HCT116 (cell line): Measurements from ENCODE around the gene KCNK3. TPM values are rescaled to one million over a fixed set of nuclear protein-coding genes. Genes with fewer than 3 reads are reported as not detected.

ENCODE experiments used
- ATAC-seq: fragments of 200-7000 bp; cut with Tn5 transposase; 2 replicates; pipeline ENCODE4 v1.9.1; 2020; ENCODE audit warnings: mild to moderate bottlenecking, moderate library complexity
- BruUV-seq: library from RNA; stranded (reverse); fragments of 400-500 nt; replicated peaks from 2 replicates; lab custom pipeline; 2021; lab: Mats Ljungman, UMichigan
- CTCF ChIA-PET: fragments of 300-600 bp; sonication (Branson Sonifier 250); formaldehyde crosslinking; loops from one replicate; lab custom pipeline; 2021; ENCODE audit warnings: antibody characterized with exemption; lab: Charles Lee
- POLR2A ChIA-PET: fragments of 300-600, 350-600 bp; sonication (Branson Sonifier 250); formaldehyde crosslinking; loops from one replicate; lab custom pipeline; 2021; ENCODE audit warnings: antibody characterized with exemption; lab: Charles Lee
- RAD21 ChIA-PET, 2 experiments: fragments of 300-600 bp; sonication (Branson Sonifier 250); formaldehyde crosslinking; loops; one replicate each; lab custom pipeline; 2023; ENCODE audit warnings: low total read pairs in 2 of 2; ENCODE audit not compliant: uncharacterized antibody in 2 of 2, unreplicated experiment in 2 of 2, low non-redundant PET in 1 of 2; lab: Charles Lee
- DNase-seq: peaks from one replicate; pipeline ENCODE4 v3.0.0-alpha.2; 2010; ENCODE audit warnings: low read depth, low spot score
- H2AFZ ChIP-seq: fragments of 200-600 bp; shearing (Covaris generic), sonication (generic); 2 replicates; pipeline ENCODE4 v1.6.1; 2017; ENCODE audit warnings: low read depth, mixed run types, mixed read lengths, antibody characterized with exemption, low read length; ENCODE audit not compliant: poor library complexity, severe bottlenecking
- H3K27ac ChIP-seq: 2 replicates; pipeline ENCODE4 v1.5.1; 2012; ENCODE audit warnings: low read depth, low read length
- H3K27me3 ChIP-seq: fragments of 200-600 bp; sonication (generic); 2 replicates; pipeline ENCODE4 v1.6.1; 2016; ENCODE audit warnings: mixed run types, low read length, mixed read lengths; ENCODE audit not compliant: insufficient read depth
- H3K36me3 ChIP-seq, 2 experiments: fragments of 200-500 bp in 1 of 2; fragments of 200-600 bp in 1 of 2; sonication (Bioruptor generic) in 1 of 2; sonication (generic) in 1 of 2; 2 replicates each; pipeline versions ENCODE4 v1.5.1 to v1.6.1; 2014 to 2016; ENCODE audit warnings: low read length in 2 of 2, inconsistent platforms in 1 of 2, mixed read lengths in 1 of 2, mixed run types in 1 of 2; ENCODE audit not compliant: insufficient read depth in 2 of 2, control insufficient read depth in 1 of 2
- H3K4me1 ChIP-seq, 2 experiments: fragments of 200-600 bp in 1 of 2; sonication (generic) in 1 of 2; 2 replicates each; pipeline versions ENCODE4 v1.5.1 to v1.6.1; 2012 to 2017; ENCODE audit warnings: low read length in 2 of 2, inconsistent platforms in 1 of 2, mild to moderate bottlenecking in 1 of 2, mixed read lengths in 1 of 2, mixed run types in 1 of 2, moderate library complexity in 1 of 2; ENCODE audit not compliant: insufficient read depth in 2 of 2, control insufficient read depth in 1 of 2
- H3K4me2 ChIP-seq: fragments of 200-600 bp; sonication (generic); 2 replicates; pipeline ENCODE4 v1.6.1; 2017; ENCODE audit warnings: mixed run types, low read length, mixed read lengths
- H3K4me3 ChIP-seq, 2 experiments: fragments of 200-600 bp in 1 of 2; sonication (generic) in 1 of 2; replicated peaks in 1 of 2; 2 replicates each; pipeline ENCODE4 v1.5.1; 2011 to 2016; ENCODE audit warnings: low read length in 2 of 2, control low read depth in 1 of 2, low read depth in 1 of 2, mild to moderate bottlenecking in 1 of 2, mixed read lengths in 1 of 2, mixed run types in 1 of 2
- H3K79me2 ChIP-seq: fragments of 200-600 bp; sonication (generic); 2 replicates; pipeline ENCODE4 v1.6.1; 2017; ENCODE audit warnings: mild to moderate bottlenecking, mixed run types, low read length, moderate library complexity, mixed read lengths; ENCODE audit not compliant: insufficient read depth
- H3K9ac ChIP-seq: fragments of 200-600 bp; sonication (generic); 2 replicates; pipeline ENCODE4 v1.6.1; 2016; ENCODE audit warnings: low read length, mixed read lengths
- H3K9me2 ChIP-seq: fragments of 200-600 bp; sonication (generic), shearing (Covaris generic); 2 replicates; pipeline ENCODE4 v1.6.1; 2017; ENCODE audit warnings: mixed run types, mild to moderate bottlenecking, moderate library complexity; ENCODE audit not compliant: insufficient read depth
- H3K9me3 ChIP-seq, 2 experiments: fragments of 200-500 bp in 1 of 2; fragments of 200-600 bp in 1 of 2; sonication (Bioruptor generic) in 1 of 2; sonication (generic) in 1 of 2; 2 replicates each; pipeline ENCODE4 v1.6.1; 2014 to 2017; ENCODE audit warnings: low read length in 2 of 2, mixed read lengths in 2 of 2, inconsistent platforms in 1 of 2, low read depth in 1 of 2, mild to moderate bottlenecking in 1 of 2, mixed run types in 1 of 2, moderate library complexity in 1 of 2; ENCODE audit not compliant: control insufficient read depth in 1 of 2, insufficient read depth in 1 of 2
- H4K20me1 ChIP-seq: fragments of 200-600 bp; sonication (generic), shearing (Covaris generic); 2 replicates; pipeline ENCODE4 v1.6.1; 2017; ENCODE audit warnings: mixed run types, mild to moderate bottlenecking, moderate library complexity; ENCODE audit not compliant: insufficient read depth
- CTCF ChIP-seq, 3 experiments: fragments of 200-600 bp in 1 of 3; sonication (generic) in 1 of 3; IDR thresholded peaks in 2 of 3; conservative IDR thresholded peaks in 1 of 3; 2 replicates each; pipeline ENCODE4 v1.5.1; 2012 to 2017; ENCODE audit warnings: low read depth in 2 of 3, low read length in 2 of 3, antibody characterized with exemption in 1 of 3, borderline replicate concordance in 1 of 3, control low read depth in 1 of 3, mild to moderate bottlenecking in 1 of 3, mixed read lengths in 1 of 3, mixed run types in 1 of 3, moderate library complexity in 1 of 3; ENCODE audit not compliant: insufficient read depth in 1 of 3
- EGR1 ChIP-seq: IDR thresholded peaks from 2 replicates; pipeline ENCODE4 v1.6.1; 2012; ENCODE audit warnings: low read depth
- ELF1 ChIP-seq: IDR thresholded peaks from 2 replicates; pipeline ENCODE4 v1.6.1; 2012; ENCODE audit warnings: low read depth, borderline replicate concordance
- EZH2 ChIP-seq: fragments of 200-600 bp; sonication (generic); IDR thresholded peaks from 2 replicates; pipeline ENCODE4 v1.6.1; 2017; ENCODE audit warnings: antibody characterized with exemption, mixed run types
- FOSL1 ChIP-seq: IDR thresholded peaks from 2 replicates; pipeline ENCODE4 v1.6.1; 2012; ENCODE audit warnings: low read depth
- JUND ChIP-seq: IDR thresholded peaks from 2 replicates; pipeline ENCODE4 v1.6.1; 2012
- MAX ChIP-seq: IDR thresholded peaks from 2 replicates; pipeline ENCODE4 v1.6.1; 2012
- POLR2A ChIP-seq: IDR thresholded peaks from 2 replicates; pipeline ENCODE4 v1.7.0; 2011; ENCODE audit warnings: borderline replicate concordance; ENCODE audit not compliant: insufficient read depth, insufficient read length; ENCODE audit errors: extremely low read depth
- POLR2AphosphoS5 ChIP-seq: IDR thresholded peaks from 2 replicates; pipeline ENCODE4 v1.6.1; 2011; ENCODE audit warnings: mild to moderate bottlenecking, low read depth, low read length, moderate library complexity
- RAD21 ChIP-seq: IDR thresholded peaks from 2 replicates; pipeline ENCODE4 v1.6.1; 2012; ENCODE audit warnings: low read depth, mild to moderate bottlenecking
- SRF ChIP-seq: IDR thresholded peaks from 2 replicates; pipeline ENCODE4 v1.6.1; 2012; ENCODE audit warnings: low read depth
- YY1 ChIP-seq: IDR thresholded peaks from 2 replicates; pipeline ENCODE4 v1.6.1; 2011; ENCODE audit warnings: low read length, low read depth, moderate library complexity, mild to moderate bottlenecking; ENCODE audit not compliant: insufficient replicate concordance; ENCODE audit errors: extremely low read depth
- intact Hi-C: fragments of 100-400 bp; cut with micrococcal nuclease; formaldehyde crosslinking; loops from 2 replicates; pipeline ENCODE4 v1.10.0; 2022
- total RNA-seq: library from RNA; stranded (reverse); gene quantifications from one replicate; pipeline ENCODE4 v1.2.1, GENCODE V29; 2021; ENCODE audit not compliant: unreplicated experiment
- TF ChIP-seq, protein P1 (sequence below): IDR thresholded peaks from 2 replicates; pipeline ENCODE4 v1.6.1; 2011; ENCODE audit warnings: mild to moderate bottlenecking, low read length, moderate library complexity; ENCODE audit not compliant: insufficient replicate concordance; ENCODE audit errors: extremely low read depth

KCNK3 gene
- total RNA-seq, 1 experiment from 2014 or later: 0.71 TPM

GRCh38 chr2:26682155-26682554 is 10.4 kb upstream of the KCNK3 start:
- H3K79me2 ChIP-seq: no peaks in the 10 kb centered on the region
- no peak overlapping the region for H3K27ac ChIP-seq
- intact Hi-C loops: no loop called here
- BruUV-seq: no TSS peak
- no peaks in the 10 kb centered on the region; a peak in 1 of 4 replicates for H3K9me3 ChIP-seq
- H3K9me2 ChIP-seq: no peaks in the 10 kb centered on the region
- H3K27me3 ChIP-seq: no peaks in the 10 kb centered on the region
- TF ChIP-seq EZH2 (no peak), JUND (0 out of 2 replicates have a peak, but pooled peaks have one; percentile 19)
- no peak overlapping the region for H2AFZ ChIP-seq
- no peak overlapping the region for H3K4me3 ChIP-seq
- H3K9ac ChIP-seq: no peak overlapping the region
- RAD21 ChIA-PET: no interaction called here
- no peaks in the 10 kb centered on the region for H4K20me1 ChIP-seq
- H3K36me3 ChIP-seq: no peaks in the 10 kb centered on the region
- POLR2A ChIA-PET: no interaction called here
- no peak for DNase-seq
- peaks cover 0 to 8% of the 10 kb centered on the region in 2 experiments; a peak in 1 of 4 replicates for H3K4me1 ChIP-seq
- CTCF ChIA-PET: no interaction called here
- H3K4me2 ChIP-seq: no peak overlapping the region
- no peak for ATAC-seq

- no TSS peak for BruUV-seq
- H3K9ac ChIP-seq: no peak overlapping the region
- no peak overlapping the region for H3K4me2 ChIP-seq
- H3K4me3 ChIP-seq: no peak overlapping the region
- H4K20me1 ChIP-seq: no peaks in the 10 kb centered on the region
- DNase-seq: no peak
- no peaks in the 10 kb centered on the region for H3K9me2 ChIP-seq
- RAD21 ChIA-PET: interaction anchor here in 1 of 2 experiments (0.6 kb wide), 1 partner anchor 333 kb away, joined by 3 read pairs; no protein-coding TSS in a partner anchor
- H3K4me1 ChIP-seq: peaks cover 0 to 8% of the 10 kb centered on the region in 2 experiments; a peak in 1 of 4 replicates
- POLR2A ChIA-PET: no interaction called here
- TF ChIP-seq POLR2A (no peak), RAD21 (no peak; the same call in 1 of the 2 replicates), MAX (no peak), POLR2AphosphoS5 (no peak), EZH2 (no peak), JUND (no peak), SRF (no peak), CTCF (IDR thresholded peaks at IDR 0.05 in 2 of 3, conservative IDR thresholded peaks at IDR 0.05 in 1 of 3; ENCODE audit: borderline replicate concordance in 1 of 3, insufficient read depth in 1 of 3, low read depth in 2 of 3, low read length in 2 of 3) (no peak), ELF1 (no peak), YY1 (no peak), EGR1 (no peak), FOSL1 (no peak)
- TF ChIP-seq, protein P1, sequence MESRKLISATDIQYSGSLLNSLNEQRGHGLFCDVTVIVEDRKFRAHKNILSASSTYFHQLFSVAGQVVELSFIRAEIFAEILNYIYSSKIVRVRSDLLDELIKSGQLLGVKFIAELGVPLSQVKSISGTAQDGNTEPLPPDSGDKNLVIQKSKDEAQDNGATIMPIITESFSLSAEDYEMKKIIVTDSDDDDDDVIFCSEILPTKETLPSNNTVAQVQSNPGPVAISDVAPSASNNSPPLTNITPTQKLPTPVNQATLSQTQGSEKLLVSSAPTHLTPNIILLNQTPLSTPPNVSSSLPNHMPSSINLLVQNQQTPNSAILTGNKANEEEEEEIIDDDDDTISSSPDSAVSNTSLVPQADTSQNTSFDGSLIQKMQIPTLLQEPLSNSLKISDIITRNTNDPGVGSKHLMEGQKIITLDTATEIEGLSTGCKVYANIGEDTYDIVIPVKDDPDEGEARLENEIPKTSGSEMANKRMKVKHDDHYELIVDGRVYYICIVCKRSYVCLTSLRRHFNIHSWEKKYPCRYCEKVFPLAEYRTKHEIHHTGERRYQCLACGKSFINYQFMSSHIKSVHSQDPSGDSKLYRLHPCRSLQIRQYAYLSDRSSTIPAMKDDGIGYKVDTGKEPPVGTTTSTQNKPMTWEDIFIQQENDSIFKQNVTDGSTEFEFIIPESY: no peak
- no peaks in the 10 kb centered on the region for H3K79me2 ChIP-seq
- intact Hi-C loops: no loop called here
- no peak for ATAC-seq
- H3K27me3 ChIP-seq: no peaks in the 10 kb centered on the region
- CTCF ChIA-PET: no interaction called here
- H3K9me3 ChIP-seq: no peaks in the 10 kb centered on the region
- H2AFZ ChIP-seq: no peak overlapping the region
- H3K36me3 ChIP-seq: no peaks in the 10 kb centered on the region
- H3K27ac ChIP-seq: no peak overlapping the region
These were observed 8.9 kb upstream of the KCNK3 start for GRCh38 chr2:26683583-26683982.
